ENCODE measurements around the gene RCCD1.
A peak's percentile ranks its signal among the peaks of the same experiment; 100 is the strongest.
"Not testable (repeated sequence)": the region's sequence is repeated elsewhere in the genome, so short reads cannot be mapped to it uniquely, and the experiment has no call there.

RCCD1 gene, protein sequence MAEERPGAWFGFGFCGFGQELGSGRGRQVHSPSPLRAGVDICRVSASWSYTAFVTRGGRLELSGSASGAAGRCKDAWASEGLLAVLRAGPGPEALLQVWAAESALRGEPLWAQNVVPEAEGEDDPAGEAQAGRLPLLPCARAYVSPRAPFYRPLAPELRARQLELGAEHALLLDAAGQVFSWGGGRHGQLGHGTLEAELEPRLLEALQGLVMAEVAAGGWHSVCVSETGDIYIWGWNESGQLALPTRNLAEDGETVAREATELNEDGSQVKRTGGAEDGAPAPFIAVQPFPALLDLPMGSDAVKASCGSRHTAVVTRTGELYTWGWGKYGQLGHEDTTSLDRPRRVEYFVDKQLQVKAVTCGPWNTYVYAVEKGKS

DNA sequence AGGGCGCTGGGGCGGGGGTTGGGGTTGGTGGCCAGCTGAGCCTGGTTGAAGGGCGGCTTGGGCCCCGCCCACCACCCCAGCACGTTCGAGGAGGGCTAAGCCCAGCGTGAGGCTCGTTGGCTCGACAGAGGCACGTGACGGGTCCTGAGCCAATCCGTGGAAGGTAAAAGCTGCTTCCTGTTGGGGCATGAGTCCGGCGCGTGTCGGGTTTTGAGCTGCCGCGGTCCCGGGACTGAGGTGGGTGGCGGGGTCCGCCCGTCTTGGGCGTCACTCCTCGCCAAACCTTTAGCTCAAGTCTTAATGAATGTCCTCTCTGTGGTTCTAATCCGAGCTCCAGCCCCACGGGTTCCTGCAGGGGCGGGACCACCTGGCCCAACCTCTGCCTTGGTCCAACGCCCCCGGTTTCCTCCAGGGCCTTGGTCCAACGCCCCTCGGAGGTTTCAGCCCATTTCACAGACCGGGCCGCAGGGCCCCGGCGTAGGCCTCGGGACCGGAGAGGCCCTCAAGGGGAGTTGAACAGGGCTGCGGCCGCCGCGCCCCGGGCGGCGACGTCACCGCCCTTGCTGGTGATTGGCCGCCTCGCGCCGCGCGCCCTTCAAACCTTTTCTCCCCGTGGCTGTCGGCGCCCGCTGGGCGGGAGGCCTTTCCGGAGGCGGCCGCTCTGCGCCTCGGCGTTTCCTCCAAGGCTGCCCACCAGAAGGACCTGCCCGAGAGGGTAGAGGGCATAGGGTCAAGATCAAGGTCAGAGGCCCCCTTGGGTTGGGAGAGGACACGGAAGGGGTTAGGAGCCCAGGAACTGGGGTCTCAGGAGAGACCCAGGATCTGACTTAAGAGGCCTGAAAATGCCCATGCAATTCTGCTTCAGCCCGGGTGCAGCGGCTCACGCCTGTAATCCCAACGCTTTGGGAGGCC lies at the start of gene RCCD1:
TSS of gene RCCD1 (plus strand) at position 173 of the 912 bp plus-strand sequence. CDS start 1,851 bp downstream, outside the sequence.
- DNase-seq (ENCODE audit: low read depth), result peak; percentile 96

DNA sequence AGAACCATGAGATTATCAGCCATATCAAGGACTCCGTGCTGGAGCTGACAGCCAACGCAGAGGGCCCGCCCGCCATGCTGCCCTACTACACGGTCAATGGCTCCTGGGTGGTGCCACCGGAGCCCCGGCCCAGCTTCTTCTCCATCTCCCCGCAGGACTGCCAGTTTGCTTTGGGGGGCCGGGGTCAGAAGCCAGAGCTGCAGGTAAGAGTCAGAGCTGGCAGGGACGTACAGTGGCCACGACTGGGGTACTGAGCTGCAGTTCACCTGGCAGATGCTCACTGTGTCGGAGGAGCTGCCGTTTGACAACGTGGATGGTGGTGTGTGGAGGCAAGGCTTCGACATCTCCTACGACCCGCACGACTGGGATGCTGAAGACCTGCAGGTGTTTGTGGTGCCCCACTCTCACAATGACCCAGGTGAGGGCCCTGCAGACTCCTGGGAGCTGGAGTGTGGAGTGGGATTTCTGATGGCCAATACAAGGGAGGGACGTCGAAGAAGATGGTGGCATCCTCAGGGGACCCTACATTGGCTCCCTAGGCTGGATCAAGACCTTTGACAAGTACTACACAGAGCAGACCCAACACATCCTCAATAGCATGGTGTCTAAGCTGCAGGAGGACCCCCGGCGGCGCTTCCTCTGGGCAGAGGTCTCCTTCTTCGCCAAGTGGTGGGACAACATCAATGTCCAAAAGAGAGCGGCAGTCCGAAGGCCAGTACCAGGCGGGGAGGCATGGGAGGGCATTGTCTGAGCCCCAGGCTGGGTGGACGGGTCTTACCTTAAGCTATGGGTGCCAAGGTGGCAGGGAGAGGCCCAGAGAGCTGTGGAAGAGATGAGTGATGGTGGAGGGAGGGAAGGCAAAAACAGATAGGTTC lies 49.1 kb upstream of the RCCD1 start:
- no peak for DNase-seq (ENCODE audit: low read depth)

DNA sequence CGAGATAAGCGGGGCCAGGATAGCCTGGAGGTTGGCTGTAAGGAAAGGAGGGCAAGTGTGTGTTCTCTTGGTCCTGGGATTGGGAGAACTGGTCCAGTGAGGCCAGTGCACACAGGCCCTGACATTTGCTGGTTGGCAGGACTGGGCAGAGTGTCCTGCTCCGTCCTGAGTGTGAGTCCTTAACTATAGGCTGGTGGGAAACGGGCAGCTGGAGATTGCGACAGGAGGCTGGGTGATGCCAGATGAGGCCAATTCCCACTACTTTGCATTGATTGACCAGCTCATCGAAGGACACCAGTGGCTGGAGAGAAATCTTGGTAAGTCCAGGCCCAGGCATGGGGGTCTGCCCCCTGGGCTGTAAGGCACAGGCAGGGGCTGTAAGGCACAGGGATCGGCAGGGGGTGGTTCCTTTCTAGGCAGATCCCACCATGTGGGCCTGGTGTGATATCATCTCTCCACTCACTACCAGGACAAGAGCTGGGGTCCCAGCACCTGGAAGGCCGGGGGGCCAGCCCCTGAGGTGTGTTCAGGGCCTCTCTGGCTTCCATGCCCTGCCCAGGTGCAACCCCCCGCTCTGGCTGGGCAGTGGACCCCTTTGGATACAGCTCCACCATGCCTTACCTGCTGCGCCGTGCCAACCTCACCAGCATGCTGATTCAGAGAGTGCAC lies 48.4 kb upstream of the RCCD1 start:
- DNase-seq (ENCODE audit: low read depth), result no peak

DNA sequence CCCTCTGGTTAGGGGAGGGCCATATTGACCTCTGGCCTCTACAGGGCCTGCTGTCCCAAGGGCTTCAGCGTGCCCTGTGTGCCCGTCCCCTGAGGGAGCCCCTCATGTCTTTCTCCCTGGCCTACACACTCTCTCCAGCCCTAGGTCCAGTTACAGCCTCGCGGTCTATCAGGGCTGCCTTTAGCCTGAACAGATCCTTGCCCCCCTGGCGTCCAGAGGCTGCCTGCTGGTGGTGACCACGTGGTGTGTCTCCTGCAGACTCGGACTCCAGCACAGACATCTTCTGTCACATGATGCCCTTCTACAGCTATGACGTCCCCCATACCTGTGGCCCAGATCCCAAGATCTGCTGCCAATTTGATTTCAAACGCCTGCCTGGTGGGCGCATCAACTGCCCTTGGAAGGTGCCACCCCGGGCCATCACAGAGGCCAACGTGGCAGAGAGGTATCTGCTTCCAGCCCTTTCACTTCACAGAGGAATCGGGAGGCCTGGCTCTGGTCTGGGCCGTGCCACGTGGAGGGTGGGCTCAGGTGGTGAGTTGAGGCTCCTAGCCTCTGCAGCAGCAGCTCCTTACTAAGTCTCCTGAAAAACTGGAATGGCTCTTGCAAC lies 47.5 kb upstream of the RCCD1 start:
- DNase-seq (ENCODE audit: low read depth), result no peak

DNA sequence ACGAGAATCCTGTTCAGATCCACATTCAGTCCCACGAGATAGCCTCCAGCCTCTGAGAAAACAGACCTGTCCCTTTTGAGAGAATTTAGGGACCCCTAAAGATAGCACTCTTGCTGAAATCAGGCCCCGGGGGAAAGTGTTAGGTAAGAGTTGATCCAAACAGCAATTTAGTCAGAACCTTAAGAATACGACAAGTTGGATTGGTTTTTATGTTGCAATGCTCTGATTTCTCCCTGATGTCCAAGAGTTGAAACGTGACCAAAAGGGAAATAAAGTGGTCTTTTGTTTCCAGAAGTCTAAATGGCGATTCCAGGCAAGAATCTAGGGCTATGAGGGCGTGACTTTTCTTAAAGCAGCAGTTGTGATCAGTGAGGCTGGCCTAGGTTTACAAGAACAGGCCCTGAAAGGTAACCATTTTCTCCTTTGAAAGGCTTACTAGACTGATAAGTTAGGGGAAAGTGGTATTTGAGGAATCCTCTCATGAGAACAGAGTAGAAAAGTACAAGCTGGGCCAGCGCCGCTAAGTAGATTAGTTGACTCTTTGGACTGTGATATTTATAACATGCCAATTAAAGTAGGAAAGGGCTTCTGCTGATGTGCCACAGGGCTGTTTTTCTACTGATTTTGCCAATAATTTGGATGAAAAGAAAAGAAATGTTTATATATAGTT lies 46.7 kb upstream of the RCCD1 start:
- DNase-seq (ENCODE audit: low read depth), result no peak

DNA sequence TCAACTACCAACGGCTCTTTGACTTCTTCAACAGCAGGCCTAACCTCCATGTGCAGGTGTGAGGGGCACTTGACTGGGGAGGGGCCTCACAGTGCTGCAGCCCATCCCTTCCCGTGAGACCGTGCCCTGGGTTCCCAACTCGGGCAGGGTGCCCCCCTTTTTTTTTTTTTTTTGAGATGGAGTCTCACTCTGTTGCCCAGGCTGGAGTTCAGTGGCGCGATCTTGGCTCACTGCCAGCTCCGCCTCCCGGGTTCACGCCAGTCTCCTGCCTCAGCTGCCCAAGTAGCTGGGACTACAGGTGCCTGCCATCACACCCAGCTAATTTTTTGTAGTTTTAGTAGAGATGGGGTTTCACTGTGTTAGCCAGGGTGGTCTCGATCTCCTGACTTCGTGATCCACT lies 45.2 kb upstream of the RCCD1 start:
- DNase-seq (ENCODE audit: low read depth), result not testable (repeated sequence)

DNA sequence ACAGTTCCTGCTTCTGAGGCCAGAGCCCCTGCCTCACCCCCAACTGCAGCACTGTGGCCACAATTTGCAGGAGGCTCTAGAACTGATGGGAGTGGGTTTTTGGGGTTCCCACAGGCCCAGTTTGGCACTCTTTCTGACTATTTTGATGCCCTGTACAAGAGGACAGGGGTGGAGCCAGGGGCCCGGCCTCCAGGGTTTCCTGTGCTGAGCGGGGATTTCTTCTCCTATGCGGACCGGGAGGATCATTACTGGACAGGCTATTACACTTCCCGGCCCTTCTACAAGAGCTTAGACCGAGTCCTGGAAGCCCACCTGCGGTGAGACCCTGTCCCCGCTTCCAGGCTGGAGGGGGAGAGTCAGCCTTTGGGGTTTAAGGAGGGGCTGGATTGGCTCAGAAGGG lies 44.7 kb upstream of the RCCD1 start:
- no peak for DNase-seq (ENCODE audit: low read depth)

DNA sequence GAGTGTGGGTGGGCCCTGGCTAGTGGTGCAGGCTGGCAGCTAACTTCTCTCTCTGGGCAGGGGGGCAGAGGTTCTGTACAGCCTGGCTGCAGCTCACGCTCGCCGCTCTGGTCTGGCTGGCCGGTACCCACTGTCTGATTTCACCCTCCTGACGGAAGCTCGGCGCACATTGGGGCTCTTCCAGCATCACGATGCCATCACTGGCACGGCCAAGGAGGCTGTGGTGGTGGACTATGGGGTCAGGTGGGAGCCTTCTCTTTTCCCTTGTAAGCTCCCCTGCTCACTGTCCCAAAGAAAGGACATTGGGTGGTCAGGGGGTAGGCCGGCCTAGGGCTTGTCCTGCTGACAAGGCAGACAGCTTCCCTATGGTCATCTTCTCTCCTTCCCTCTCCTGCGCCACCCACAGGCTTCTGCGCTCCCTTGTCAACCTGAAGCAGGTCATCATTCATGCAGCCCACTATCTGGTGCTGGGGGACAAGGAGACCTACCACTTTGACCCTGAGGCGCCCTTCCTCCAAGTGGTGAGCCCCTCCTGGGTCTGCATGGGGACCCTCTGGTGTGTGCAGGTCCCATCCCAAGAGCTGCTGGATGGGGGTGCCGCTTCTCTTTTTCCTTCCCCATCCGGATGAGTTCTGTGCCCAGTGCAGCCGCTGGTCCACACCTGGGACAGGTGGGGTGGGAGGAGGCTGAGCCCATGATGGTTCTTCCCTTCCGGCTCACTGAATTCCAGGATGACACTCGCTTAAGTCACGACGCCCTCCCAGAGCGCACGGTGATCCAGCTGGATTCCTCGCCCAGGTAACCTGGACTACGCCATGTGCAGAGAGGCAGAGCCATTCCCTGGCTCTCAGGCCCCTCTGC lies 44.0 kb upstream of the RCCD1 start:
- no peak for DNase-seq (ENCODE audit: low read depth)

DNA sequence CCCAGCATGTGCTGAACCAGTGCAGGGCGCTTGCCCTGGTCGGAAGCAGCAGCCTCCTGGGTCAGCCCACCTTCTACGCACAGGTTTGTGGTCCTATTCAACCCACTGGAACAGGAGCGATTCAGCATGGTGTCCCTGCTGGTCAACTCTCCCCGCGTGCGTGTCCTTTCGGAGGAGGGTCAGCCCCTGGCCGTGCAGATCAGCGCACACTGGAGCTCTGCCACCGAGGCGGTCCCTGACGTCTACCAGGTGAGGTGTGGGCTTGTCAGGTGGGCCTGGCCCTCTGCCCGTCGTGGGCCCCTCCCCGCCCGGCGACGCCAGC lies 43.4 kb upstream of the RCCD1 start:
- no peak for DNase-seq (ENCODE audit: low read depth)

DNA sequence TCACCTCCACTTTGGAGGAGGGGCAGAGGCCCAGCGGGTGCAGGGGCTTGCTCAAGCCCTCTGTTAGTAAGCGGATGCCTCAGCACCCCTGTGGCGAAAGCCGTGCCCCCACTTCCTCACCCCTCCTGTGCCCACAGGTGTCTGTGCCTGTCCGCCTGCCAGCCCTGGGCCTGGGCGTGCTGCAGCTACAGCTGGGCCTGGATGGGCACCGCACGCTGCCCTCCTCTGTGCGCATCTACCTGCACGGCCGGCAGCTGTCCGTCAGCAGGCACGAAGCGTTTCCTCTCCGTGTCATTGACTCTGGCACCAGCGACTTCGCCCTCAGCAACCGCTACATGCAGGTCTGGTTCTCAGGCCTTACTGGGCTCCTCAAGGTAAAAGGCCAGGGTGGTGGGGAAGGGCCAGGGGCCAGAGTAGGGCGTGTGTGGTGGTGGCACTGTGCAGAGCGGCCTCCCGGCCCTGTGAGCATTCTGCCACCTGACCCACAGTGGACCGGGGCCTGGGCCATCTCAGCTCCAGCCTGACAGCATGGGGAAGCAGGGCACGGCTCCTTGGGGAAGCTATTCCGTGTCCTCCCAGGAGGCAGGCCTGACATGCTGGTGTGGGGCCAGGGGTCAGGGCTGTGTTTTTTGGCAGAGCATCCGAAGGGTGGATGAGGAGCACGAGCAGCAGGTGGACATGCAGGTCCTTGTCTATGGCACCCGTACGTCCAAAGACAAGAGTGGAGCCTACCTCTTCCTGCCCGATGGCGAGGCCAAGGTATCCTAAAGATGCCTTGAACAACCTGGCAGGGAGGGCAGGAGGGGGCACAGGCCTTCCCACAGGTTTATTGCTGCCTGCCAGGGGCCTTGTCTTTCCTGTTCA lies 42.5 kb upstream of the RCCD1 start:
- DNase-seq (ENCODE audit: low read depth), result no peak

DNA sequence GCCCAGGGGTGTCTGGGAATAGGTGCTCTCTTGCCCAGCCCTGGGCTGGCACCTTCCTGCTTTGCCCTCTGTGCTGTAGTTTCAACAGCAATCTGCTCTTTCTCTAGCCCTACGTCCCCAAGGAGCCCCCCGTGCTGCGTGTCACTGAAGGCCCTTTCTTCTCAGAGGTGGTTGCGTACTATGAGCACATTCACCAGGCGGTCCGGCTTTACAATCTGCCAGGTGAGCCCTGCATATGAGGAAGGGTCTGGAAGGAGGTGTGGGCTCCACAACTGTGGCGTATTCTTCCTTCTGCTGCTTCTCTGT lies 42.0 kb upstream of the RCCD1 start:
- no peak for DNase-seq (ENCODE audit: low read depth)

DNA sequence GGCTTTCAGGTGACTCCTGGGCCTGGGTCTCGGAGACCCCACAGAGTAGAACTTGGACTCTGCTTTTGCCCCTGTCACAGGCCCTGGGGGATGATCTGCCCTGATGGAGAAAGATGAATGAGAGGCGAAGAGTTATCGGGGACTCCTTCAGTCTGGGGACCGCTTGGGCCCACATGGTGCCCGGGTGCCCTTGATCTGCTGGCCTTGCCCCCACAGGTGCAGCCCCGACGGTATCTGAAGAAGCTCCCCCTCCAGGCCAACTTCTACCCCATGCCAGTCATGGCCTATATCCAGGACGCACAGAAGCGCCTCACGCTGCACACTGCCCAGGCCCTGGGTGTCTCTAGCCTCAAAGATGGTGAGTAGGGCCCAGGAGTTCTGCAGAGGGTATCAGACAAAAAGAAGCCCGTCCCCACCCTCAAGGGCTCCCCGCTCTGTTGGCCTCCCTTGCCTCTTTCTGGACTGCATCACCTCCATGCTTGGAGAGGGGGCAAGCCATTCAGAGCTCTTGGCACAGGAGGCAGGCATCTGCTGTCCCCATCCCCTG lies 41.2 kb upstream of the RCCD1 start:
- DNase-seq (ENCODE audit: low read depth), result no peak

DNA sequence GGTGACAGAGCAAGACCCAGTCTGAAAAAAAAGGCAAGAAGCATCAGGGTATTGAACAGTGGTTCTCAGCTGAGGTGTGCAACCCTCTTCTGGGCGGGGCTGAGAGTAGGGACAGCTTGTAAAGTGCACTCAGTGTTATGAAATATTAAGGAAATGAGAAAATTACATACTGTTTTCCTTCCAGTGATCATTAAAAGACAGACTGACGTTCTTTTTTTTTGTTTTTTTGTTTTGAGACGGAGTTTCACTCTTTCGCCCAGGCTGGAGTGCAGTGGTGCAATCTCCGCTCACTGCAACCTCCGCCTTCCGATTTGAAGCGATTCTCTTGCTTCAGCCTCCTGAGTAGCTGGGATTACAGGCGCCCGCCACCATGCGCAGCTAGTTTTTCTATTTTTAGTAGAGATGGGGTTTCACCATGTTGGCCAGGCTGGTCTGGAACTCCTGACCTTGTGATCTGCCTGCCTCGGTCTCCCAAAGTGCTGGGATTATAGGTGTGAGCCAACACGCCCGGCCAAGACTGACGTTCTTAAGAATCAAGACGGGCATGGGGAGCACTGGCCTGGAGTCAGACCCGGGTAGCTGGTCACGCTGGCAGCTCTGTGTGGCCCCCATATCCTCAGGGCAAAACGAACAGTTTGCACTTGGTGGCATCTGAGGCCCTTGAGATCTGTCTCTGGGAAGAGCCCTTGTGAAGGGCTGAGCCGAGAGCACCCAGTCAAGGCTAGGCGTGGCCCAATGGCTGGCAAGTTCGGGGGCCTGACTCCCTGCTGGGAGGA lies 40.2 kb upstream of the RCCD1 start:
- DNase-seq (ENCODE audit: low read depth), result no peak

DNA sequence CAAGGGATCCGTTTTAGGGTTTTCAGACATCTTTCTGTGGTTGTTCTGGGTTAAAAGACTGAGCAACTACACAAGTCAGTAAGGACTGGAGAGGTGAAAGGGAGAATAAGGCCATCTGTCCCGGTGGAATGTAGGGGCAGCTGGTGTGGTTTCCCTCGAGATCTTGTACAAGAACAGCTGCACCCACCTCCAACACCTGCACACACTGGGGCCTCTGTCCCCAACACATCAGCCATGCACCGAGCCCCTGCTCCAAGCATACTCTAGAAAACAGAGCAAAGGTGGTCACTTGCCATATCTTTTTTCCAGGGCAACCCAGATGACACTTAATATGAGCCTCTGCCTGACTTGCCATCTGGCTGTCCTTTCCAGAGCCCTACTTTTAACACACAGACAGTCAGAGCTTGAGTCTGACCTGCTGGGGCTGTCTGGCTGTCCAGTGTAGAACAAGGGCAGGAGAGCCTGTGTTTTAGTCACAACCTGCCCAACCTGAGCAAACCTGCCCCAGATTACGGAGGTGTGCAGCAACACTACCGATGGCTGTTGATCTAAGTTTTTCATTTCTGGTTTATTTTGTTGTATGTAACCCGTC lies 39.4 kb upstream of the RCCD1 start:
- DNase-seq (ENCODE audit: low read depth), result no peak

DNA sequence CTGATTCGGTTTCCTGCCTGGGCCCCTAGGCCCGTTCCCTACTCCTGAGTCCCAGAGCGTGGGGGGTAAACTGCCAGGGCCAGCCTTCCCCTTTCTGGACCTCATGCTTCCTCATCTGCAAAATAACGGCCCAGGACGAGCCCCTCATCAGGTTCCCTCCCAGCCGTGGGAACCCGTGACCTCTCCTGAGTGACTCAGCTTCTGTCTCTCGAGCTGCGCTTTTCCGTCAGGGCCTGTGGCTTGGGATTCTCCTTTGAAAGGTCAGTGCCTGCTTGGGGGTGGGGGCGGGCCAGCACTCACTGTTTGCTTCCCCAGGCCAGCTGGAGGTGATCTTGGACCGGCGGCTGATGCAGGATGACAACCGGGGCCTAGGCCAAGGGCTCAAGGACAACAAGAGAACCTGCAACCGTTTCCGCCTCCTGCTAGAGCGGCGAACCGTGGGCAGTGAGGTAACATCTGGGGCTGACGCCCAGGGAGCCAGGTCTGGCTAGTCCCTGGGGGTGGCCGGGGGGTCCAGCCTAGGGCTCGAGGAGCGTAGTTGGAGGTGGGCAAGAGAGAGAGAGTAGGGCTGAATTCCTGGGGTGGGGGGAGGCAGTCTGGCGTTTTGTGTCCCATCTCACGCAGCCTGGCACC lies 38.8 kb upstream of the RCCD1 start:
- DNase-seq (ENCODE audit: low read depth), result no peak

DNA sequence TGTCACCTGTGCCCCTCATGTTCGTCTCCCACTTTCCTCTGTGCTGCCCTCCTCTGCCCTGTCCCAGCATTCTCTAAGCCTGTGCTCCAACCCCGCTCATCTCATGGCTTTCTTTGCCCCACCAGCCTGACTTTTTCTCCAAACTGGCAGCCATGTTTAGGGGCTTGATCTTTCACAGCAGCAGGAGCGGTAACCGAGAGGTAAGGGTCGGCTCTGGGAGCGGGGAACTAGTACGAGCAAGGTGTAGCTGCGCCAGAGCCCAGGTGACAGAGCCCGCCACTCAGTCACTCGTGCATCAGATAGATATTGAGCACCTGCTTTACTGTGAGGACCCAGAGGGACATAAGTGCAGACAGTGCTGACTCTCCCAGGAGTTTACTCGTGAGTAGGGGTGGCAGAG lies 38.2 kb upstream of the RCCD1 start:
- DNase-seq (ENCODE audit: low read depth), result no peak

DNA sequence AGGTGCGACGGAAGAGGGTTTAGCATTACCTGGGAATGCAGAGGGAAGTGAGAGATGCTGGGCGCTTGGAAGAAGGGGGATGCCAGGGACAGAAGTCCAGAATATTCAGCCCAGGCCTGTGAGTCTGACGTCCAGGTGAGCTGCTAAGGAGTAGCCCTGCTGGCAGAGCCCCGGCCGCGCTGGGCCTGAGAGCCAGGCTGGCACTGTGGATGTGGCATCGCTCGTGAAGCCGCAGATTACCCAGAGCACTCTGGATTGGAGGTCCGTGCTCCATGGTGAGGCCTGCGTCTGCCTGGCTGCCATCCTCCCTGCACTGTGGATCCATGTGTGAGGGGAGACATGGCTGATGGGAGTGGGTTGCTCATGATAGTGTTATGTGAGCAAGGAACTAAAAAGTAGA lies 37.1 kb upstream of the RCCD1 start:
- no peak for DNase-seq (ENCODE audit: low read depth)
